ENCODE measurements around the gene TBC1D5.

- TF ChIP-seq POLR2A (IDR thresholded peaks at IDR 0.05), result no peak
- no peak for TF ChIP-seq CTCF (IDR thresholded peaks at IDR 0.05)
Measured at GRCh38 chr3:17234382-17234781, 508.0 kb downstream of the TBC1D5 start.
